GM21619 (cell line): Measurements from ENCODE around the gene MIOX.

Experiments
- ATAC-seq: cut with Tn5 transposase; IDR thresholded peaks from one replicate; pipeline ENCODE4 v1.9.1; 2021; ENCODE audit not compliant: unreplicated experiment

Gene MIOX

GRCh38 chr22:50486561-50487289, at the start of gene MIOX:
MIOX (plus strand) TSS chr22:50486859; CDS start chr22:50486898, 39 bp downstream.
- no peak for ATAC-seq

GRCh38 chr22:50437511-50438304, 49.0 kb upstream of the MIOX start:
- ATAC-seq = no peak

- no peak for ATAC-seq
These were observed 48.1 kb upstream of the MIOX start for GRCh38 chr22:50438305-50439275.

GRCh38 chr22:50439314-50439870, 47.3 kb upstream of the MIOX start:
- no peak for ATAC-seq

GRCh38 chr22:50439871-50440331, 46.8 kb upstream of the MIOX start:
- no peak for ATAC-seq

- ATAC-seq = no peak
These were observed 46.0 kb upstream of the MIOX start for GRCh38 chr22:50440544-50441249.

- ATAC-seq = no peak
These were observed 45.1 kb upstream of the MIOX start for GRCh38 chr22:50441428-50441993.

- no peak for ATAC-seq
These were observed 43.5 kb upstream of the MIOX start for GRCh38 chr22:50443197-50443596.

- no peak for ATAC-seq
These were observed 42.6 kb upstream of the MIOX start for GRCh38 chr22:50443801-50444625.

- ATAC-seq = no peak
These were observed 42.0 kb upstream of the MIOX start for GRCh38 chr22:50444663-50445062.

GRCh38 chr22:50445071-50445879, 41.4 kb upstream of the MIOX start:
- no peak for ATAC-seq

- ATAC-seq = no peak
These were observed 40.6 kb upstream of the MIOX start for GRCh38 chr22:50445880-50446707.

- no peak for ATAC-seq
These were observed 39.7 kb upstream of the MIOX start for GRCh38 chr22:50446708-50447575.

- no peak for ATAC-seq
These were observed 38.8 kb upstream of the MIOX start for GRCh38 chr22:50447576-50448551.

- ATAC-seq = no peak
These were observed 34.0 kb upstream of the MIOX start for GRCh38 chr22:50452649-50453048.
